Activated CD8-positive, alpha-beta T cell treated with anti-CD3 and anti-CD28 coated beads for 36 hours (primary cell): Measurements from ENCODE around the gene WASF1. TPM values are rescaled to one million over a fixed set of nuclear protein-coding genes. Genes with fewer than 3 reads are reported as not detected.

Experiments
- ATAC-seq: fragments of 200-7000 bp; cut with Tn5 transposase; one replicate; pipeline ENCODE4 v1.10.0; 2021; ENCODE audit warnings: mild to moderate bottlenecking, moderate library complexity
- CTCF ChIA-PET: fragments of 350-600 bp; sonication (Branson Sonifier 250); formaldehyde crosslinking; loops from one replicate; lab custom pipeline; 2021; ENCODE audit warnings: antibody characterized with exemption; lab: Charles Lee
- POLR2A ChIA-PET: fragments of 350-600 bp; sonication (Branson Sonifier 250); formaldehyde crosslinking; loops from one replicate; lab custom pipeline; 2021; ENCODE audit warnings: antibody characterized with exemption; lab: Charles Lee
- DNase-seq: peaks from one replicate; pipeline ENCODE4 v3.0.0-alpha.2; 2020
- H3K27ac Mint-ChIP-seq: one replicate; pipeline ENCODE4 v1.8.0; 2021; ENCODE audit warnings: mild to moderate bottlenecking, mixed read lengths
- H3K27me3 Mint-ChIP-seq: one replicate; pipeline ENCODE4 v1.8.0; 2021; ENCODE audit warnings: mixed read lengths
- H3K36me3 Mint-ChIP-seq: one replicate; pipeline ENCODE4 v1.8.0; 2021; ENCODE audit warnings: low read depth, mixed read lengths
- H3K4me1 Mint-ChIP-seq: one replicate; pipeline ENCODE4 v1.8.0; 2021; ENCODE audit warnings: low read depth, mixed read lengths
- H3K4me3 Mint-ChIP-seq: one replicate; pipeline ENCODE4 v1.8.0; 2021; ENCODE audit warnings: mild to moderate bottlenecking, moderate library complexity, mixed read lengths
- H3K9me3 Mint-ChIP-seq: one replicate; pipeline ENCODE4 v1.8.0; 2021; ENCODE audit warnings: mixed read lengths
- intact Hi-C: fragments of 100-400 bp; cut with micrococcal nuclease; formaldehyde crosslinking; loops from one replicate; pipeline ENCODE4 v1.10.0; 2022
- total RNA-seq, 2 experiments: library from RNA; stranded (reverse); gene quantifications; one replicate each; pipeline ENCODE4 v1.2.3, GENCODE V29; 2021
- TF ChIP-seq, protein P1 (sequence below): fragments of 200-600 bp; IDR thresholded peaks from one replicate; pipeline ENCODE4 v1.8.0; 2022; ENCODE audit warnings: antibody characterized with exemption, mild to moderate bottlenecking

The WASF1 gene
- total RNA-seq, 2 experiments from 2014 or later, result 4.6 to 4.8 TPM

DNA sequence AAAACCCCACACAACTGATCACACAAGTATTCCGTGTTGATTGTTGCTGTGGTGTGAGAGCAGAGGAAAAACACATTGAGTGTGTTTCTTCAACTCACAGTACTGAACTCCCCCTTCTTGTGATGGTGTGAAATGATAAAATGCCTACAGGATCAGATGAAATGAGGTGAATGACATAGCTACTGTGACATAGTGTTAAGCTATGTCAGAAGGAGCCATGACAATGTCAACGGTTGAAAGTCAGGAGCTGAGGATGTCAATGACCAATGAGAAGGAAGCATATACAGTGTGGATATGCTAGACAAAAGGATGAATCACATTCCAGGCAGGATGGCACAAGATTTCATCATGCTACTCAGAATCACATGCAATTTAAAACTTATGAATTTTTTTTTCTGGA, 38.8 kb downstream of the WASF1 start:
- no peaks in the 10 kb centered on the region for H3K36me3 Mint-ChIP-seq
- ATAC-seq, result no peak
- POLR2A ChIA-PET, result no interaction called here

DNA sequence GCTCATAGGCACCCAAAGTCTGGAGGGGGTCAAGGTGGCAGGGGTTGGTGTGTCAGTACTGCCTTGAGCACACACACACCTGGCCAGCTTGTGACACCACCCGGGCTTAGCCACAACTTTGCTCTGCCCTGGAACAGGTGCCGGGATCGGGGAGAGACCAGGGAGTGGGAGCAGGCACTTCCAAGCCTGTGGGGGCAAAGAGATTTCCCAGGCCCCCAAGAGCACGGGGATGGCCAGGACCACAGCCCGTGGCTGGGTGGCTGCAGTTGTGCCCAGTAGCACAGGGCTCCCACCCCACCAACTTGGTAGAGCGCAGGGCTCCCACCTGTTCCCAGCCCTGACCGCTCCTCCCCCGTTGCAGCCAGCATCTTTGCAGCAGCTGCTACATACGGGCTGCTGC, 40.4 kb downstream of the WASF1 start:
- Mint-ChIP-seq H3K4me1 (no peaks in the 10 kb centered on the region), H3K36me3 (no peaks in the 10 kb centered on the region), H3K27me3 (peaks cover 6% of the 10 kb centered on the region), H3K9me3 (no peaks in the 10 kb centered on the region), H3K27ac (no peak overlapping the region), H3K4me3 (no peak overlapping the region)
- DNase-seq (no peak), ATAC-seq (no peak)
- ChIA-PET POLR2A (no interaction called here), CTCF (no interaction called here)
- intact Hi-C loops, result no loop called here
- TF ChIP-seq, protein P1, sequence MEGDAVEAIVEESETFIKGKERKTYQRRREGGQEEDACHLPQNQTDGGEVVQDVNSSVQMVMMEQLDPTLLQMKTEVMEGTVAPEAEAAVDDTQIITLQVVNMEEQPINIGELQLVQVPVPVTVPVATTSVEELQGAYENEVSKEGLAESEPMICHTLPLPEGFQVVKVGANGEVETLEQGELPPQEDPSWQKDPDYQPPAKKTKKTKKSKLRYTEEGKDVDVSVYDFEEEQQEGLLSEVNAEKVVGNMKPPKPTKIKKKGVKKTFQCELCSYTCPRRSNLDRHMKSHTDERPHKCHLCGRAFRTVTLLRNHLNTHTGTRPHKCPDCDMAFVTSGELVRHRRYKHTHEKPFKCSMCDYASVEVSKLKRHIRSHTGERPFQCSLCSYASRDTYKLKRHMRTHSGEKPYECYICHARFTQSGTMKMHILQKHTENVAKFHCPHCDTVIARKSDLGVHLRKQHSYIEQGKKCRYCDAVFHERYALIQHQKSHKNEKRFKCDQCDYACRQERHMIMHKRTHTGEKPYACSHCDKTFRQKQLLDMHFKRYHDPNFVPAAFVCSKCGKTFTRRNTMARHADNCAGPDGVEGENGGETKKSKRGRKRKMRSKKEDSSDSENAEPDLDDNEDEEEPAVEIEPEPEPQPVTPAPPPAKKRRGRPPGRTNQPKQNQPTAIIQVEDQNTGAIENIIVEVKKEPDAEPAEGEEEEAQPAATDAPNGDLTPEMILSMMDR, result no peak

More for the DNA sequence above, 38.8 kb downstream of the WASF1 start:
- H3K27ac Mint-ChIP-seq, result no peak overlapping the region
- peaks cover 6% of the 10 kb centered on the region for H3K27me3 Mint-ChIP-seq
- H3K4me3 Mint-ChIP-seq, result no peak overlapping the region
- intact Hi-C loops, result no loop called here
- H3K4me1 Mint-ChIP-seq, result no peaks in the 10 kb centered on the region
- no peak for DNase-seq
- CTCF ChIA-PET, result no interaction called here
- TF ChIP-seq, protein P1, result no peak
- no peaks in the 10 kb centered on the region for H3K9me3 Mint-ChIP-seq

DNA sequence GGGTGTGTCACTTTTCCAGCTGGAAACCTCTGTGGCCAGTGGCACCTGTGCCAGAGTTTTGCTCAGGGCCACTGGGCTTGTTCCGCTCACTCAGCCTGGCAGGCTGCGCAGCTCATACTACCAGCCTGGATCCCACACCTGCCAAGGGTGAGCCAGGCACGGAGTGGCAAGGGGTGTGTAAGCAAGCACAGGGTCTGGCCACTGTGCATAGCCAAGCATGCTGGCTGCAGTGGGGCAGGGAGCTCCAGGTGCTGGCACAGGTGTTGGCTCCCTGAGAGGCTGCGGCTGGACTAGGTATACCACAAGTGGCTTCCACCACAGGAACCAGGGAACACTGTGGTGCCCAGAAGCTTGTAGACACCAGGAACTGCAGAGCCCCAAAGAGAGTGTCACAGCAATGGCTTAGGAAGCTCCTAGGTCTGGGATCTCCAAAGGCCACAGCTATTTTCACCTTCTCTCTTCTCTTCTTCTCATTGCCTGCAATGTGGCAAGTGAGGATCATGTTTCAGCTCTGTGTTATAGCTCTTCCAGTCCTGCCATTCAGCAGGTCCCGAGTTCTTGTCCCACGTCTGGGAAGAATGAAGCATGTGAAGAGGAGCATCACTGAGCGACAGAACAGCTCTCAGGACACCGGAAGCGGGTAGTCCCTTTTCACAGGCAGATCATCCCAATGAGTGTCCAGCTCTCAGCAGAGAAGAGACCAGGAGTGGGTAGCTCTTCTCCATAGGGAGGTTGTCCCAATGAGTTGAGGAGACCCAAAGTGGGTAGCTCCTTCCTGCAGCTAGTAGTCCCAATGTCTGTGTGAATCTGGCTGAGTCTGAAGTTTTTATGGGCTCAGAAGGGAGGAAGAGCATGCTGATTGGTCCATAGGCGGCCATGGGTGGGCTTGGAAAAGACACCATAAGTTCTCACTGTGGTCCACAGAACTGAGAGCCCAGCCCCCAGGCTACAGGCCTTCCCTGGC, 41.3 kb downstream of the WASF1 start:
- no peaks in the 10 kb centered on the region for H3K4me1 Mint-ChIP-seq
- ChIA-PET POLR2A (no interaction called here), CTCF (no interaction called here)
- DNase-seq, result no peak
- peaks cover 6% of the 10 kb centered on the region for H3K27me3 Mint-ChIP-seq
- intact Hi-C loops, result no loop called here
- no peak for ATAC-seq
- no peak overlapping the region for H3K27ac Mint-ChIP-seq
- TF ChIP-seq, protein P1, result no peak
- no peaks in the 10 kb centered on the region for H3K9me3 Mint-ChIP-seq
- H3K4me3 Mint-ChIP-seq, result no peak overlapping the region
- no peaks in the 10 kb centered on the region for H3K36me3 Mint-ChIP-seq

DNA sequence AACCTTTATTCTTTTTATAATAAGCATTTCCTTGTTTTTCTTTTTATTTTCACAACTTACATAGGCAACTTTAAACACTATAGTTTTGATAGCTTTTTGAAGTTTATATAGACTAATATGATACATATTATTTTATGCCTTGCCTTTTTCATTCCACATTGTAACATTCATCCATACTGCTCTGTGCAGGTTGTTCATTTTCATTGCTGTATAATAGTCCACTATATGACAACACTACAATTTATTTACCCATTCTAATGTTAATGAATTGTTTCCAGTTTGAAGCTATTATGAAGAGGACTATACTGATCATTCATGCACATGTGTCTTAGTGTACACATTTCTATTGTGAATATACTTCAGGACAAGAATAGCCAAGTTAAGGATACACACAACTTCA, 49.1 kb downstream of the WASF1 start:
- no peaks in the 10 kb centered on the region for H3K36me3 Mint-ChIP-seq
- ChIA-PET POLR2A (no interaction called here), CTCF (interaction anchor here (0.6 kb wide), 1 partner anchor 776 kb away, joined by 3 read pairs; no protein-coding TSS in a partner anchor)

More for the DNA sequence above, 49.1 kb downstream of the WASF1 start:
- TF ChIP-seq, protein P1, result no peak
- no peaks in the 10 kb centered on the region for H3K27me3 Mint-ChIP-seq
- no peak overlapping the region for H3K4me3 Mint-ChIP-seq
- H3K27ac Mint-ChIP-seq, result no peak overlapping the region
- intact Hi-C loops, result no loop called here
- H3K9me3 Mint-ChIP-seq, result peaks cover 5% of the 10 kb centered on the region
- ATAC-seq (no peak), DNase-seq (no peak)
- no peaks in the 10 kb centered on the region for H3K4me1 Mint-ChIP-seq
